ENCODE data around the gene FEM1B.

Gene FEM1B

DNA sequence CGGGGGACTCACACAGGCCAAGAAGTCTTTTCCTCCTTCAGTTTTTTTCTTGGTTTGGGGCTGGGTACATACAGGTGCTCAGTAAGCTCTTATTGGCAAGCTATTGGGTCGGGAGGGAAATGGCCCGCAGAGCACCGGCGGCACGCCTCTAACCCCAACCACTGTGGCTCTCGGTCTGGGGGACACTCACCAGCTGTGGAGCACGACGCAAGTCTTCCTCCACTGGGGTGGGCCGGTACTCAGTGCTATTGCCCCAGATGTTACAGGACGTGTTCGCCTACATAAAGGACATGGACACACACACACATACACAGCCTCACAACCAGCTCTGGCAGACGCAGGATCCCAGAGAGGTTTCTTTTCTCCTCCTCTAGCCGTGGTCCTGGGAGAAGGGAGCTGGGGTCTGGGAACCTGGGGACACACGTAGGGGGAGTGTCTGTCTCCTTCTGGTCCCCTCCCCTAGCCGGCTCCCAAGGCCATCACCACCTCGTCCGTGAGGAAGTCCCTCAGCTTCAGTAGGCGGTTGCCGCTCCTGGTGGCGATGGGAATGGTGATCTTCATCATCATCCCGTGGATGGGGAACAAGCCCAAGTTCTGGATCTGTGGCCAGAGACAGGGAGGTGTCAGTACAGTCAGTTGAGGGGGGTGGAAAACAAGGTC lies 33.4 kb downstream of the FEM1B start:
- in situ Hi-C loops (cut with HindIII; ENCODE audit: low sequenced_read_pairs): no loop called here
- no peak for DNase-seq (ENCODE audit: low read depth)
- no peak overlapping the region for H3K4me3 ChIP-seq (ENCODE audit: low read depth, low read length)
- TF ChIP-seq, protein P1, sequence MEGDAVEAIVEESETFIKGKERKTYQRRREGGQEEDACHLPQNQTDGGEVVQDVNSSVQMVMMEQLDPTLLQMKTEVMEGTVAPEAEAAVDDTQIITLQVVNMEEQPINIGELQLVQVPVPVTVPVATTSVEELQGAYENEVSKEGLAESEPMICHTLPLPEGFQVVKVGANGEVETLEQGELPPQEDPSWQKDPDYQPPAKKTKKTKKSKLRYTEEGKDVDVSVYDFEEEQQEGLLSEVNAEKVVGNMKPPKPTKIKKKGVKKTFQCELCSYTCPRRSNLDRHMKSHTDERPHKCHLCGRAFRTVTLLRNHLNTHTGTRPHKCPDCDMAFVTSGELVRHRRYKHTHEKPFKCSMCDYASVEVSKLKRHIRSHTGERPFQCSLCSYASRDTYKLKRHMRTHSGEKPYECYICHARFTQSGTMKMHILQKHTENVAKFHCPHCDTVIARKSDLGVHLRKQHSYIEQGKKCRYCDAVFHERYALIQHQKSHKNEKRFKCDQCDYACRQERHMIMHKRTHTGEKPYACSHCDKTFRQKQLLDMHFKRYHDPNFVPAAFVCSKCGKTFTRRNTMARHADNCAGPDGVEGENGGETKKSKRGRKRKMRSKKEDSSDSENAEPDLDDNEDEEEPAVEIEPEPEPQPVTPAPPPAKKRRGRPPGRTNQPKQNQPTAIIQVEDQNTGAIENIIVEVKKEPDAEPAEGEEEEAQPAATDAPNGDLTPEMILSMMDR (IDR thresholded peaks at IDR 0.05; ENCODE audit: low read depth, low read length, missing control alignments): no peak

DNA sequence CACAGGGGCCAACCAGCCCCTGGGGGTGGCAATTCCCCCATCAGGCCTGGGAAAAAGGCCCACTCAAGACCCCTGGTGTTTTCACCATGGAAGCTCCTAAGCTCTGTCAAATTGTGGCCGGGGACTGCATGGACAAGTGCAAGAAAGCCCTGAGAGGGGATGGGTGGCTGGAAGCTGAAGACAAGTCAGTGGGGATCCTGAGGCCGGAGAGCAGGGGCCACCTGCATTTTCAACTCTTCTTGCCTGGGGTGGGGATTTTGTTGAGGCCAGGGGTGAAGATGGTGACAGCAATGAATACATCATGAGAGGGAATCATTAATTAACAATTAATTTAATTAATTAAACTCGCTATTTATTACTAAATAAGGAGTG lies 33.9 kb downstream of the FEM1B start:
- no peak for DNase-seq (ENCODE audit: low read depth)
- no peak overlapping the region for H3K4me3 ChIP-seq (ENCODE audit: low read depth, low read length)
- in situ Hi-C loops (cut with HindIII; ENCODE audit: low sequenced_read_pairs): no loop called here
- TF ChIP-seq, protein P1 (IDR thresholded peaks at IDR 0.05; ENCODE audit: low read depth, low read length, missing control alignments): no peak

DNA sequence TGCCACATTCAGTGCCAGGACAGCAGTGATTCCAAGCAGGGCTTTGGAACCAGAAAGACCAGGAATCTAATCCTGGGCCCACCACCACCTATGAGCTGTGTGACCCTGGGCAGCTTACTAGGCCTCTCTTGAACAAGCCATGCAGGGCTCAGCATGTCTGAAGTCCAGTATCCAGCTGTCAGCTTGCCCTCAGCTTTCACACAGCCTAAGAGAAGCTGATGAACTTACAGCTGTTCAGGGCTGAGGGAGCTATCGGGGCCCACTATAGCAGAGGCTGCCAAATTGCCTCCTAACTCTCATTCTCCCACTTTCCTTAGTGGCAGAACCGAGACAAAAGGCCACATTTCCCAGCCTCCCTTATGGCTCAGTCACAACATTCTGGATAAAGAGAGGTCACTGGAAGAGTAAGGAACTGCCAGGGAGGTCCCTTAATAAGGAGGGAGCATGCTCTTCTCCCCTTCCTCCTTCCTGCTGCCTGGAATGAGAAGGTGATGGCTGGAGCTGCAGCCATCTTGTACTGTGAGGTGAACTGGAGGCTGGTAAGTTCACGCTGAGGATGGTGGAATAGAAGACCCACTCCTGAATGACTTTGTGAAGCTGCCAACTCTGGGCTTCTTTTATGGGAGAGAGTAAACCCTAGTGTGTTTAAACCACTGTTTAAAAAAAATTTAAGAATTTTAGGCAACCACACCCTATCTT lies 34.5 kb downstream of the FEM1B start:
- in situ Hi-C loops (cut with HindIII; ENCODE audit: low sequenced_read_pairs): no loop called here
- TF ChIP-seq, protein P1 (IDR thresholded peaks at IDR 0.05; ENCODE audit: low read depth, low read length, missing control alignments): no peak

DNA sequence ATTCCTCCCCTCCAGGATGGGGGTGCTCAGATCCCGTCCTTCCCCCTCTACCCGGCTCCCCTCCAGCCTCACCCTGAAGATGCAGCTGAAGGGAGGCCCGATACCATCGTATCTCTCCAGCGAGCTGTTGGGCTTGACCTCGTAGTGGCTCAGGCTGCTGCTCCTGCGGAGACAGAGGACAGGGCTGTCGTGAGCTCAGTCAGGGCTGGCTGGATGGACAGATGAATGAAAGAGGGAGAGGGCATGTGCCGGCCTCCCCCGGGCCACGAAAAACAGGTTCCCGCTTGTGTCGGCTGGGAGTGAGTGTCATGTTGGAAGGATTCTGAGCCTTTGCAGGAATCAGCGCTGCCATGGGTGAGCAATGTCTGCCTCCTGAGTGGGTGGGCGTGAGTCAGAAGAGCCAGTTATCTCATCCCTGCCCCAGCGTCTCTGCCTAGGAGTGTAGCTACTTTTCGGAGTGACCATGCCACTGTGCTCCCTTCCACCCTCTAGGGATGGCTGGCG lies 35.2 kb downstream of the FEM1B start:
- no peak for DNase-seq (ENCODE audit: low read depth)
- H3K4me3 ChIP-seq (ENCODE audit: low read depth, low read length): no peak overlapping the region
- TF ChIP-seq, protein P1 (IDR thresholded peaks at IDR 0.05; ENCODE audit: low read depth, low read length, missing control alignments): no peak
- in situ Hi-C loops (cut with HindIII; ENCODE audit: low sequenced_read_pairs): no loop called here

More for the DNA sequence above, 34.5 kb downstream of the FEM1B start:
- DNase-seq (ENCODE audit: low read depth): no peak
- H3K4me3 ChIP-seq (ENCODE audit: low read depth, low read length): no peak overlapping the region

DNA sequence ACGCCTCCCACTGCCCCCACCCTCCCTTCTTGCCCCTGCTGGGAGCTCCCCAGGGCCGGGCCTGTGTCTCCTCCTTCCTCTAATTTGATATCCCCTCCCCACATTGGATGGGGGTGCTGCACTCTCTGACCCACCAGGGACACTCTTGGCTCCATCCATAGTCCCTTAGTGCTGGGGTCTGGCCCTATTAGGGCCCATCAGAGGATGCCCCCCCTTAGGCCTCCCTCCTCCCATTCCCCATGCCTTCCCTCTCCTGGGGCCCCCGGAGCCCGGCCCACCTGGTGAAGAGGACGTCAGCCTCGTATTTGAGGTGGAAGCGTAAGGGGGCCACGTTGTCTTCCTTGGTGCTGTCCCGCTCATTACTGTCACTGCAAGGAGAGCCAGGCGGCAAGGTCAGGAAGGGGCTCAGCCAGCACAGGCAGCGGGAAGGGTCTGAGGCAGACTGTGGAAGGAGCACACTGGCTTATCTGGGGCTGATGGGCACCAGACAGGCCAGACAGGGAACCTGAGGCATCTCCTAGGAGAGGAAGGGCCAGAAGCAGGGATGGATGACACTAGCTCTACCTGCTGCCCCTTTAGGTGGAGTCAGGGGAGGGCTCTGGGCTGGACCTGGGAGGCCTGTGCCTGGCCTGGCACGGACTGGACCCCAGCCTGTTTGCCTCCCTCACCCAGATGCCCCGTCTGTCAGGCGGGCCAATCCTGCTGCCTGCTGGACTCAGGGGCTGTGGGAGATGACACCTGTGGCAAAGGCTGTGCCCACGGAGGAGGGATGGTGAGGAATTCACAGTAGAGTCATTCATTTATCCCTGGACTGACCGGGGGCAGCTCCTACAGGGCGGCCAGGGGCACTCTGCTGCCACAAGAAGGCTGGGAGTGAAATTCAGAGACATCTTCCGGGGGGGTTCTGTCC lies 36.2 kb downstream of the FEM1B start:
- no peak for DNase-seq (ENCODE audit: low read depth)
- in situ Hi-C loops (cut with HindIII; ENCODE audit: low sequenced_read_pairs): no loop called here
- TF ChIP-seq, protein P1 (IDR thresholded peaks at IDR 0.05; ENCODE audit: low read depth, low read length, missing control alignments): no peak
- no peak overlapping the region for H3K4me3 ChIP-seq (ENCODE audit: low read depth, low read length)

DNA sequence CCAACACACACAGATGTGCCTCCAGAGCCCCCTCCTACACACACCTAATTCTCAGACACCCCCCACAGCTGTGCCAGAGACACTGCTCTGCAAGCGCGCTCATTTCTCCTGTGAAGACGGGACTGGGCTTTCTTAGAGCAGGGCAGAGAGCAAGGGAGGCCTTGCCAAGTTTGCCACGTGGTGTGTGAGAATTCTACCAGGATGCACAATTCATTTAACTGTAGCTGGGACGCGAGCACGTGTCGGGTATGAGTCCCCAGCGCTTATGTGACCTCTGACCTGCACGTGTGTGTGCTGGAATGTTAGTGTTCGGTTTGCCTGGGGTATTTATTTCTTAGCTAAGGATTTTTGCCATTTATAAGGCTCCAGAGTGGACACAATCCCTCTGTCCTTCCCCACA lies 37.0 kb downstream of the FEM1B start:
- in situ Hi-C loops (cut with HindIII; ENCODE audit: low sequenced_read_pairs): no loop called here
- DNase-seq (ENCODE audit: low read depth): no peak
- TF ChIP-seq, protein P1 (IDR thresholded peaks at IDR 0.05; ENCODE audit: low read depth, low read length, missing control alignments): no peak
- no peak overlapping the region for H3K4me3 ChIP-seq (ENCODE audit: low read depth, low read length)

Data from astrocyte of the cerebellum (primary cell).